ENCODE measurements around the gene WDR7.

GRCh38 chr18:56977309-56977708 lies 326.1 kb downstream of the WDR7 start:
- TF ChIP-seq BHLHE40 (IDR thresholded peaks at IDR 0.05; ENCODE audit: borderline replicate concordance): no peak
- no peak for TF ChIP-seq SP1 (IDR thresholded peaks at IDR 0.05)
- TF ChIP-seq ELF4 (IDR thresholded peaks at IDR 0.05): no peak
- no peak for TF ChIP-seq PKNOX1 (IDR thresholded peaks at IDR 0.05)
- no peak for TF ChIP-seq NFRKB (IDR thresholded peaks at IDR 0.05)
- no peak for TF ChIP-seq SUZ12 (IDR thresholded peaks at IDR 0.05)
- TF ChIP-seq FOXK2 (IDR thresholded peaks at IDR 0.05): no peak
- no peak for TF ChIP-seq CTBP1 (IDR thresholded peaks at IDR 0.05; ENCODE audit: borderline replicate concordance)
- TF ChIP-seq FOXM1 (IDR thresholded peaks at IDR 0.05; ENCODE audit: borderline replicate concordance): no peak
- no peak for TF ChIP-seq FOXA1 (IDR thresholded peaks at IDR 0.05)
- TF ChIP-seq ZNF384 (IDR thresholded peaks at IDR 0.05): no peak
- no peak for TF ChIP-seq LEF1 (IDR thresholded peaks at IDR 0.05; ENCODE audit: borderline replicate concordance)
